Measurements from ENCODE around the gene SETD3.

The SETD3 gene

DNA sequence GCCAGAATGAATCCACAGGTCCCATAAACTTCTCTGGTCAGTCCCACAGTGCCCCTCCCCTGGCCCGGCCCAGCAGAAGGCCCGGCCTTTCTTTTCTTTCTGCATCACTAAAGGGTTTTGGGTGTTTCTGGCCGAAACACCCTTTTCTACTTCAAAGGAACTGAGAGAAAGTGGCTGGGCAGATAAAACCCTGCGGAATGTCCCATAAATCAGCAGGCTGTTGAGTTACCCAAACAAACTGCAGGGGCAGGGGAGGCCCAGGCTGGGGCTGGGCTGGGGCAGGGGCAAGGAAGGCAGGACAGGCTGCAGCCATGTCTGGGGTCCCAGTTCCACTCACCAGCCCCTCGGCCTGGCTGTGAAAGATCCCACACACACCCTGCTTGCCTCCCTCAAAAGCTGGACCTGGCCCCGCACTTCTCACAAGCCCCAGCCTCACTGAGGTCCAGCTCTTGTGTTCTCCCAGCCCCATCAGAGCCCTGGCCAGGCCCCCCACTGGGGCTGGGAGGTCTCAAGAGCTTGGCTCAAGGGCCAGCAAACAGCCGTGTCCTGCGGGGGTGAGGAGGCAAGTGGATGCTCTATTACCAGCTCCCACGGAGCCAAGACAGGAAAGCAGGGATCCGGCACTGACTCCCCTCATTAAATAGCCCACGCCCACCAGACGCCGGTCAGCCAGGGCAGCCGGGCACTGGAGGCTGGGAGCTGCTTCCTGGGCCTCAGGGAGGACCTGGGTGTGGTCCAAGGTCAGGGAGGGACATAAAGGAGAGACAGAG is 42.5 kb upstream of the SETD3 start:
- Histone ChIP-seq H3K27me3 (ENCODE audit: insufficient read depth, poor library complexity, severe bottlenecking) (no peaks in the 10 kb centered on the region), H3K9me3 (ENCODE audit: severe bottlenecking) (no peaks in the 10 kb centered on the region), H3K4me3 (ENCODE audit: severe bottlenecking) (no peak overlapping the region), H3K27ac (ENCODE audit: poor library complexity, severe bottlenecking) (peak overlapping the region; percentile 54), H3K4me1 (ENCODE audit: insufficient read depth, poor library complexity, severe bottlenecking) (peaks cover 32% of the 10 kb centered on the region), H3K36me3 (ENCODE audit: low read depth) (peaks cover 10% of the 10 kb centered on the region; the same call in 1 of the 2 replicates)
- TF ChIP-seq, protein P1, sequence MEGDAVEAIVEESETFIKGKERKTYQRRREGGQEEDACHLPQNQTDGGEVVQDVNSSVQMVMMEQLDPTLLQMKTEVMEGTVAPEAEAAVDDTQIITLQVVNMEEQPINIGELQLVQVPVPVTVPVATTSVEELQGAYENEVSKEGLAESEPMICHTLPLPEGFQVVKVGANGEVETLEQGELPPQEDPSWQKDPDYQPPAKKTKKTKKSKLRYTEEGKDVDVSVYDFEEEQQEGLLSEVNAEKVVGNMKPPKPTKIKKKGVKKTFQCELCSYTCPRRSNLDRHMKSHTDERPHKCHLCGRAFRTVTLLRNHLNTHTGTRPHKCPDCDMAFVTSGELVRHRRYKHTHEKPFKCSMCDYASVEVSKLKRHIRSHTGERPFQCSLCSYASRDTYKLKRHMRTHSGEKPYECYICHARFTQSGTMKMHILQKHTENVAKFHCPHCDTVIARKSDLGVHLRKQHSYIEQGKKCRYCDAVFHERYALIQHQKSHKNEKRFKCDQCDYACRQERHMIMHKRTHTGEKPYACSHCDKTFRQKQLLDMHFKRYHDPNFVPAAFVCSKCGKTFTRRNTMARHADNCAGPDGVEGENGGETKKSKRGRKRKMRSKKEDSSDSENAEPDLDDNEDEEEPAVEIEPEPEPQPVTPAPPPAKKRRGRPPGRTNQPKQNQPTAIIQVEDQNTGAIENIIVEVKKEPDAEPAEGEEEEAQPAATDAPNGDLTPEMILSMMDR (IDR thresholded peaks at IDR 0.05; ENCODE audit: poor library complexity, severe bottlenecking): no peak
- DNase-seq (ENCODE audit: low spot score) (peak; percentile 51), ATAC-seq (ENCODE audit: low read depth) (no peak)

DNA sequence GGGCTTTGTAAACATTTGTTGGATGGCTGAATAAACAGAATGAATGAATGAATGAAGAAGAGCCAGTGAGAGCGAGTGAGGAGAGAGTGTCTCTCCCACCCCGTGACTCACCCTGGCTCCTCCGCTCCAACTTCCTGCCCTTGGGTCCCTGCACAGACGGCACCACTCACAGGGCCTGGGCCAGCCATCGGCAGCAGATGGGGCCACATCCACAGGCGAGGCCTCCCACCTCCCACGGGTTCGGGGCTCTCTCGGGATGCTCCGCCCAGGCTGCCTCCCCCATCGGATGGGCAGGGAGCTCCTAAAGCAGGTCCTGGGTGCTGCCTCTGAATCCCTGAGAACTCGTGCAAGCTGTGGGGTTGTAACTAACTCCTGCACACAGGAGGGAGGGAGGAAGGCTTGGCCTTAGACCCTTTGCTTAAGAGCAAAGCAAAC is 41.8 kb upstream of the SETD3 start:
- ATAC-seq (ENCODE audit: low read depth): peak; percentile 28; the same call in 2 of the 3 replicates

DNA sequence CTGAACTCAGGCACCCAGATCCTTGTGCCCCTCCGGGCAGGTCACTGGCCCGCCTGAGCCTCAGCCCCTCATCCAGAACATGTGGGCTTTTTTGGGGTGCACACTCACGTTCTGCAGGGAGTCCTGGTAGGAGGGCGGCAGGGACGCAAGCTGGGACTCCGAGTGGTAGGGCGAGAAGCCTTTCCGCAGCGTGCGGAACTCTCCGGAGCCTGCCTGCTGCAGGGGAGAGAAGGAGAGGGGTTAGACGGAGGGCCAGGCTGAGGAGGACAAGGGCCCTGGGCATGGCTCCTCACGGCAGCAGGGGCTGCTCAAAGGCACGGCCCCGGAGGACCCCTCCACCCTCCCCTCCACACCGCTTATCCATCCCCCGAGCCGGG is 41.4 kb upstream of the SETD3 start:
- DNase-seq (ENCODE audit: low spot score) (no peak), ATAC-seq (ENCODE audit: low read depth) (no peak)
- TF ChIP-seq, protein P1 (IDR thresholded peaks at IDR 0.05; ENCODE audit: poor library complexity, severe bottlenecking): no peak
- Histone ChIP-seq H3K4me1 (ENCODE audit: insufficient read depth, poor library complexity, severe bottlenecking) (peaks cover 32% of the 10 kb centered on the region), H3K27ac (ENCODE audit: poor library complexity, severe bottlenecking) (peak overlapping the region; percentile 54), H3K4me3 (ENCODE audit: severe bottlenecking) (no peak overlapping the region), H3K27me3 (ENCODE audit: insufficient read depth, poor library complexity, severe bottlenecking) (no peaks in the 10 kb centered on the region), H3K36me3 (ENCODE audit: low read depth) (peaks cover 10% of the 10 kb centered on the region; the same call in 1 of the 2 replicates), H3K9me3 (ENCODE audit: severe bottlenecking) (no peaks in the 10 kb centered on the region)

More for the DNA sequence above, 41.8 kb upstream of the SETD3 start:
- Histone ChIP-seq H3K27ac (ENCODE audit: poor library complexity, severe bottlenecking) (peak overlapping the region; percentile 54), H3K9me3 (ENCODE audit: severe bottlenecking) (no peaks in the 10 kb centered on the region), H3K4me3 (ENCODE audit: severe bottlenecking) (no peak overlapping the region), H3K27me3 (ENCODE audit: insufficient read depth, poor library complexity, severe bottlenecking) (no peaks in the 10 kb centered on the region), H3K4me1 (ENCODE audit: insufficient read depth, poor library complexity, severe bottlenecking) (peaks cover 32% of the 10 kb centered on the region), H3K36me3 (ENCODE audit: low read depth) (peaks cover 10% of the 10 kb centered on the region; the same call in 1 of the 2 replicates)
- TF ChIP-seq, protein P1 (IDR thresholded peaks at IDR 0.05; ENCODE audit: poor library complexity, severe bottlenecking): no peak
- DNase-seq (ENCODE audit: low spot score): peak; percentile 75

DNA sequence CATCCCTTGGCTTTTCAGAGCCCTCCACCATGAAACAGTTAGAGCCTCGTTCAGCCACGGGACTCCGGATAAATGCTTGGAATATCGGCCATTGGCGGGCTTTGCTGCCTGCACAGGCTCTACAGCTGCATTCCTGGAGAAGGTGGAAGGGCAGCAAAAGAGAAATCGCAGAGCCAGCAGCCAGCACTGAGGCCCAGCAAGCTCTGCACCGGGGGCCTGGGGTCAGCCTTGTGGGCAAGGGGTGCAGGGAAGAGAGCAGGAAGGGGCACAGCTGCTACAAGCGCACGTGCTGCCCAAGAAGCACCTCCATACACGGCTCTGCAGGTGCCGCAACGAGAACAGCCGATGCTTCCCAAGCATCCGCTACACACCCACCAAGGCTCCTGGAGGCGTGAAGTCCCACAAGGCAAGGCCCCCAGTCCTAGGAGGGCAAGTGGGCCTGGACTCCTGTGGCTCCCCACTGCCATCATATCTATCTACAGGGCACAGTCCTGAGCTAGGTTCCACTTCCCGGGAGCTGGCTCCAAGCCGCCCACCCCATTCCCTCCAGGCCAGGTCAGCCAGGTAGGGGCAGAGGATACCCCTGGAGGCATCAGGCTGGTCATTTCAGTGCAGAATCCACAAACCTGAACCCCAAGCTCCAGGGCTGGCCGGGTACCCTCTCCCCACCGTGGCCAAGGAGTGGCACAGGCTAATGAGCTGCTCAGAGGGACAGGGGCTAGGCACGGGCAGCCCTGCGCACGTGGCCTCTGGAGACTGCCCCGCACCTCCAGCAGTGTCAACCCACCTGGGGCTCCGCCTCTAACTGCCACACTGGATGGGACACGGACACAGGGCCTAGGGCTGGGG is 40.7 kb upstream of the SETD3 start:
- Histone ChIP-seq H3K4me3 (ENCODE audit: severe bottlenecking) (no peak overlapping the region), H3K27me3 (ENCODE audit: insufficient read depth, poor library complexity, severe bottlenecking) (no peaks in the 10 kb centered on the region), H3K27ac (ENCODE audit: poor library complexity, severe bottlenecking) (peak overlapping the region; percentile 54), H3K9me3 (ENCODE audit: severe bottlenecking) (no peaks in the 10 kb centered on the region), H3K36me3 (ENCODE audit: low read depth) (peaks cover 10% of the 10 kb centered on the region; the same call in 1 of the 2 replicates), H3K4me1 (ENCODE audit: insufficient read depth, poor library complexity, severe bottlenecking) (peaks cover 32% of the 10 kb centered on the region)
- DNase-seq (ENCODE audit: low spot score) (peak; percentile 69), ATAC-seq (ENCODE audit: low read depth) (no peak)
- TF ChIP-seq, protein P1 (IDR thresholded peaks at IDR 0.05; ENCODE audit: poor library complexity, severe bottlenecking): no peak
